ENCODE measurements around the gene CCDC142. TPM values are rescaled to one million over a fixed set of nuclear protein-coding genes. Genes with fewer than 3 reads are reported as not detected.

The CCDC142 gene
- total and polyA plus RNA-seq, 2 of the 8 experiments (the other 6 are each of a cell fraction or from before 2014, with no cell fraction given), result 6.0 to 10.7 TPM

DNA sequence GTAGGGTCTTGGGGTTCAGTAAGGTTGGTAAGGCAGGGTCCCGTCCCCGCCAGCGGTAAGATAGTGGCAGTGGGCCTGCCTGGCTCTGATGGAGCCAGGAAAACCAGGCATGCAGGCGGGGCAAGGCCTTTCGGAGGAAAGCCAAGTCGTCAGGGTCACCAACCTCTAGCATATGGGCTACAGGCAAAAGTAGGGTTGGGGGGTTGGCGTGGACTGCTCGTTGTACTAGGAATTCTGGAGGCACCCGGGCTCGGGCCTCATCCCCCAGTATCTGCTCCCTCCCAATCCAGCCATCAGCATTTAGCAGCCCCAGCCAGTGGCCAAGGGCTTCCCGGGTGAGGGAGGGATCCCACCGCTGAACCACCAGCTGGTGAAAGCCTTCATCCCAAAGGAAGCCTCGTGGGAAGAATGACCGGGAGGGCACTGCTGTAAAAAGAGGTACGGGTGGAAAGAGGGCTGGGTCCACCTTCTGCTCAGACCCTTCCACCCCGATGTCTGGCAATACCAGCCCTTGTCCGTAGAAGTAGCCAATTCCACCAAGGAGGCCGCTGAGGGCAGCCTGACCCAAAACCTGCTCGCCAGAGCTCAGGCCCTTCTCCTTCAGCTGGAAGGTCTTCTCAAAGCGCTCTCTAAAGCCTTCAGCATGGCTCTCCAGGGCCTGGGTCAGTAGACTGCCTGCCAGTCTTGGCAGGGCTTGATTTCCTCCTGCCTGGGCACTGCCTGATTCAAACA, 20.6 kb downstream of the CCDC142 start (continued):
- TF ChIP-seq GTF2F1 (IDR thresholded peaks at IDR 0.05; ENCODE audit: borderline replicate concordance, low read depth, low read length) (no peak), EGR1 (IDR thresholded peaks at IDR 0.05; ENCODE audit: borderline replicate concordance, low read depth, low read length) (no peak), EZH2 (IDR thresholded peaks at IDR 0.05; ENCODE audit: low read depth, low read length, severe bottlenecking) (no peak)
- TF ChIP-seq, protein P1, sequence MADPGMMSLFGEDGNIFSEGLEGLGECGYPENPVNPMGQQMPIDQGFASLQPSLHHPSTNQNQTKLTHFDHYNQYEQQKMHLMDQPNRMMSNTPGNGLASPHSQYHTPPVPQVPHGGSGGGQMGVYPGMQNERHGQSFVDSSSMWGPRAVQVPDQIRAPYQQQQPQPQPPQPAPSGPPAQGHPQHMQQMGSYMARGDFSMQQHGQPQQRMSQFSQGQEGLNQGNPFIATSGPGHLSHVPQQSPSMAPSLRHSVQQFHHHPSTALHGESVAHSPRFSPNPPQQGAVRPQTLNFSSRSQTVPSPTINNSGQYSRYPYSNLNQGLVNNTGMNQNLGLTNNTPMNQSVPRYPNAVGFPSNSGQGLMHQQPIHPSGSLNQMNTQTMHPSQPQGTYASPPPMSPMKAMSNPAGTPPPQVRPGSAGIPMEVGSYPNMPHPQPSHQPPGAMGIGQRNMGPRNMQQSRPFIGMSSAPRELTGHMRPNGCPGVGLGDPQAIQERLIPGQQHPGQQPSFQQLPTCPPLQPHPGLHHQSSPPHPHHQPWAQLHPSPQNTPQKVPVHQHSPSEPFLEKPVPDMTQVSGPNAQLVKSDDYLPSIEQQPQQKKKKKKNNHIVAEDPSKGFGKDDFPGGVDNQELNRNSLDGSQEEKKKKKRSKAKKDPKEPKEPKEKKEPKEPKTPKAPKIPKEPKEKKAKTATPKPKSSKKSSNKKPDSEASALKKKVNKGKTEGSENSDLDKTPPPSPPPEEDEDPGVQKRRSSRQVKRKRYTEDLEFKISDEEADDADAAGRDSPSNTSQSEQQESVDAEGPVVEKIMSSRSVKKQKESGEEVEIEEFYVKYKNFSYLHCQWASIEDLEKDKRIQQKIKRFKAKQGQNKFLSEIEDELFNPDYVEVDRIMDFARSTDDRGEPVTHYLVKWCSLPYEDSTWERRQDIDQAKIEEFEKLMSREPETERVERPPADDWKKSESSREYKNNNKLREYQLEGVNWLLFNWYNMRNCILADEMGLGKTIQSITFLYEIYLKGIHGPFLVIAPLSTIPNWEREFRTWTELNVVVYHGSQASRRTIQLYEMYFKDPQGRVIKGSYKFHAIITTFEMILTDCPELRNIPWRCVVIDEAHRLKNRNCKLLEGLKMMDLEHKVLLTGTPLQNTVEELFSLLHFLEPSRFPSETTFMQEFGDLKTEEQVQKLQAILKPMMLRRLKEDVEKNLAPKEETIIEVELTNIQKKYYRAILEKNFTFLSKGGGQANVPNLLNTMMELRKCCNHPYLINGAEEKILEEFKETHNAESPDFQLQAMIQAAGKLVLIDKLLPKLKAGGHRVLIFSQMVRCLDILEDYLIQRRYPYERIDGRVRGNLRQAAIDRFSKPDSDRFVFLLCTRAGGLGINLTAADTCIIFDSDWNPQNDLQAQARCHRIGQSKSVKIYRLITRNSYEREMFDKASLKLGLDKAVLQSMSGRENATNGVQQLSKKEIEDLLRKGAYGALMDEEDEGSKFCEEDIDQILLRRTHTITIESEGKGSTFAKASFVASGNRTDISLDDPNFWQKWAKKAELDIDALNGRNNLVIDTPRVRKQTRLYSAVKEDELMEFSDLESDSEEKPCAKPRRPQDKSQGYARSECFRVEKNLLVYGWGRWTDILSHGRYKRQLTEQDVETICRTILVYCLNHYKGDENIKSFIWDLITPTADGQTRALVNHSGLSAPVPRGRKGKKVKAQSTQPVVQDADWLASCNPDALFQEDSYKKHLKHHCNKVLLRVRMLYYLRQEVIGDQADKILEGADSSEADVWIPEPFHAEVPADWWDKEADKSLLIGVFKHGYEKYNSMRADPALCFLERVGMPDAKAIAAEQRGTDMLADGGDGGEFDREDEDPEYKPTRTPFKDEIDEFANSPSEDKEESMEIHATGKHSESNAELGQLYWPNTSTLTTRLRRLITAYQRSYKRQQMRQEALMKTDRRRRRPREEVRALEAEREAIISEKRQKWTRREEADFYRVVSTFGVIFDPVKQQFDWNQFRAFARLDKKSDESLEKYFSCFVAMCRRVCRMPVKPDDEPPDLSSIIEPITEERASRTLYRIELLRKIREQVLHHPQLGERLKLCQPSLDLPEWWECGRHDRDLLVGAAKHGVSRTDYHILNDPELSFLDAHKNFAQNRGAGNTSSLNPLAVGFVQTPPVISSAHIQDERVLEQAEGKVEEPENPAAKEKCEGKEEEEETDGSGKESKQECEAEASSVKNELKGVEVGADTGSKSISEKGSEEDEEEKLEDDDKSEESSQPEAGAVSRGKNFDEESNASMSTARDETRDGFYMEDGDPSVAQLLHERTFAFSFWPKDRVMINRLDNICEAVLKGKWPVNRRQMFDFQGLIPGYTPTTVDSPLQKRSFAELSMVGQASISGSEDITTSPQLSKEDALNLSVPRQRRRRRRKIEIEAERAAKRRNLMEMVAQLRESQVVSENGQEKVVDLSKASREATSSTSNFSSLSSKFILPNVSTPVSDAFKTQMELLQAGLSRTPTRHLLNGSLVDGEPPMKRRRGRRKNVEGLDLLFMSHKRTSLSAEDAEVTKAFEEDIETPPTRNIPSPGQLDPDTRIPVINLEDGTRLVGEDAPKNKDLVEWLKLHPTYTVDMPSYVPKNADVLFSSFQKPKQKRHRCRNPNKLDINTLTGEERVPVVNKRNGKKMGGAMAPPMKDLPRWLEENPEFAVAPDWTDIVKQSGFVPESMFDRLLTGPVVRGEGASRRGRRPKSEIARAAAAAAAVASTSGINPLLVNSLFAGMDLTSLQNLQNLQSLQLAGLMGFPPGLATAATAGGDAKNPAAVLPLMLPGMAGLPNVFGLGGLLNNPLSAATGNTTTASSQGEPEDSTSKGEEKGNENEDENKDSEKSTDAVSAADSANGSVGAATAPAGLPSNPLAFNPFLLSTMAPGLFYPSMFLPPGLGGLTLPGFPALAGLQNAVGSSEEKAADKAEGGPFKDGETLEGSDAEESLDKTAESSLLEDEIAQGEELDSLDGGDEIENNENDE (IDR thresholded peaks at IDR 0.05; ENCODE audit: insufficient replicate concordance, low read length), result no peak
- TF ChIP-seq, protein P2, sequence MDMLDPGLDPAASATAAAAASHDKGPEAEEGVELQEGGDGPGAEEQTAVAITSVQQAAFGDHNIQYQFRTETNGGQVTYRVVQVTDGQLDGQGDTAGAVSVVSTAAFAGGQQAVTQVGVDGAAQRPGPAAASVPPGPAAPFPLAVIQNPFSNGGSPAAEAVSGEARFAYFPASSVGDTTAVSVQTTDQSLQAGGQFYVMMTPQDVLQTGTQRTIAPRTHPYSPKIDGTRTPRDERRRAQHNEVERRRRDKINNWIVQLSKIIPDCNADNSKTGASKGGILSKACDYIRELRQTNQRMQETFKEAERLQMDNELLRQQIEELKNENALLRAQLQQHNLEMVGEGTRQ (IDR thresholded peaks at IDR 0.05; ENCODE audit: low read length), result no peak

Measured in H1 (cell line).